ENCODE data around the gene CST7. TPM values are rescaled to one million over a fixed set of nuclear protein-coding genes. Genes with fewer than 3 reads are reported as not detected.
"Not testable (repeated sequence)": the region's sequence is repeated elsewhere in the genome, so short reads cannot be mapped to it uniquely, and the experiment has no call there.

The CST7 gene, protein sequence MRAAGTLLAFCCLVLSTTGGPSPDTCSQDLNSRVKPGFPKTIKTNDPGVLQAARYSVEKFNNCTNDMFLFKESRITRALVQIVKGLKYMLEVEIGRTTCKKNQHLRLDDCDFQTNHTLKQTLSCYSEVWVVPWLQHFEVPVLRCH
- 11.5 TPM for total RNA-seq
- long read RNA-seq, transcript CST7-201 (4 exons, 930 nt) = major isoform, 6 of 7 reads
- long read RNA-seq, partial matches to known transcripts = 1 of 7 reads
- long read RNA-seq, other reads (novel, unspliced or antisense) = 0 of 7 reads

DNA sequence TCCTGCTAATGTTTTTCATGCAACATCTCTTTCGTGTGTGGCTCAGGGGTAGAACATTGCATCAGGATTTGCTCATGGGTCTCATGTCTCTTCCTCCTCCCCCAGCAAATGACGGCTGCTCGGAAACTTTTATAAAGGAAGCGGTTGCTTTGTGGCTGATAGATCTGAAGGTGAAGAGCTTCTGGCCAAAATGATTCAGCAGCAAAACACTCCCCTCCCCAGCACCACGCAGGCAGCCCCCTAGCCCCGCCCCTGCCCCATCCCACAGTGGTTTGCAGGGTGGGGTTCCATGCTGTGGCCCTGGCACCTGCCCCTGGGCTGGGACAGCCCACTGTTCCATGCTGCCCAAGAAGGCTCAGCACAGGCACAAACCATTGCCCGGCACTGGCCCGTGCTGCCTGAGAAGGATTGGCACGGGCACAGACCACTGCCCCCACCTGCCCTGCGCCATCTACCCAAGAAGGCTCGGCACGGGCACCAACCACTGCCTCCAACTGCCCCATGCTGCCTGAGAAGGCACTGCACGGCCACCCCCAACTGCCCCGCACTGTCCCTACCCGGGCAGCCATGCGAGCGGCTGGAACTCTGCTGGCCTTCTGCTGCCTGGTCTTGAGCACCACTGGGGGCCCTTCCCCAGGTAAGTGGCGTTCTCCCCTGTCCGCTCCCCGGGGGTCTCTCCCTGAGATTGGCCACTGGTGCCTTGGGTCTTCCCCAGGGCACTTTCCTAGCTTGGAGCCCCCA, at the start of gene CST7:
Gene CST7 (plus strand): TSS at position 331 of the 741 bp plus-strand sequence. CDS start 237 bp downstream, at position 568.
- DNase-seq (ENCODE audit: low spot score) = peak; percentile 88

DNA sequence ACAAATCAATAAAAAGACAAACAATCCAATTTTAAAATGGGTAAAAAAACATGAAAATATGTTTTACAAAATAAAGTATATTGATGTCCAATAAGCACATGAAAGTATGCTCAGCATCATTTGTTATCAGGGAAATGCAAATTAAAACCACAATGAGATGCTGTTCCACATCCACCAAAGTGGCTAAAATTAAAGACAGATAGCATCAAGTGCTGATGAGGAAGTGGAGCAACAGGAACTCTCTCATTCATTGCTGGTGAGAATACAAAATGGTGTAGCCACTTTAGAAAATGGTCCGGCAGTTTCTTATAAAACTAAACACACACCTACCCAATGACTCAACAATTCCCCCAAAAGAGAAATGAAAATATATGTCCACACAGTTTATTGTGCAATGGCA, 42.3 kb upstream of the CST7 start:
- no peak for DNase-seq (ENCODE audit: low spot score)

DNA sequence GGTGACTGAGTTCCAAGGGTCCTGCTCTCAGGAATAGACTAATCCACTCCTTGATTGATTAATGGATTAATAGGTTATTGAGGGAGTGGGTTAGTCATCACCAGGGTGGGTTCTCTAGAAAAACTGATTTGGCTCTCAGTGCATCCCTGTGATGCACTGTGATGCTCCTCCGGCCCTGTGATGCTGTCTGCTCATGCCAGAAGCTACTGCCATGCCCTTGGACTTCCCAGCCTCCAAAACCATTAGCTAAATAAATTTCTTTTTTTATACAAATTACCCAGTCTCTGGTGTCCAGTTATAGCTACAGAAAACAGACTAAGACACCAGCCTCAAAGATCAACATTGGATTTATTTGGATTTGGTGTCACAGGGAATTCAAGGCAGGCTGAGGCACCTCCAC, 40.4 kb upstream of the CST7 start:
- DNase-seq (ENCODE audit: low spot score) = no peak

DNA sequence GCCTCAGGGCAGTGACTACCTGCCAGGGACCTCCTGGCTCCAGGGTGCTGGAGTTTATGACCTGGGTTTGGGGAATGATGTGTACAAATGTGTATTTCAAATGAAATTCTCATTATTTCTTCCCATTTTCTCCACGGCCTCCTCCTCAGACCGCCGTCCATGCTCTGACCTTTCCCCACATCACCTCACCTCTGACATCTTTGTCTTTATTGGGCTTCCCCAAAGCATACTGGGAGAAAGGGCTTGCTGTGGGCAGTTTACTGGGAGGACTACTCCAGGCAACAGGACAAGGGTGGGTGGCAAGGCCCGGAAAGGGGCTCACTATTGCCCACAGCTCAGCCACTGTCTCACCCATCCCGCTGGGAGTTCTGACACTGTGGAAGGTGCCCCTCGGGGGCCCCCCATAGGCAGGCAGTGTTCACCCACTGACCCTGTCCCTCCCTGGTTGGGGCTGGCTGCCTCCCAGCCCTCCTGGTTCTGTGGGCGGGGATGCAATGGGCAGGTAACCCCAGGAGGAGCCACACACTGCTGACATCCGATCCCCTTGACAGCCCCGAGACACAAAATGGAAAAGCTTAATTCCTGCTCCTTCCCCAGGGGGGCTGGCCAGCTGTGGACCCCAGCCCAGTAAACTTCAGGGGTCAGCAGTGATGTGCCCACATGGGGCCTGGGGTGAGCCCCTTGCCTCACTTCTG, 39.8 kb upstream of the CST7 start:
- DNase-seq (ENCODE audit: low spot score) = peak; percentile 67

DNA sequence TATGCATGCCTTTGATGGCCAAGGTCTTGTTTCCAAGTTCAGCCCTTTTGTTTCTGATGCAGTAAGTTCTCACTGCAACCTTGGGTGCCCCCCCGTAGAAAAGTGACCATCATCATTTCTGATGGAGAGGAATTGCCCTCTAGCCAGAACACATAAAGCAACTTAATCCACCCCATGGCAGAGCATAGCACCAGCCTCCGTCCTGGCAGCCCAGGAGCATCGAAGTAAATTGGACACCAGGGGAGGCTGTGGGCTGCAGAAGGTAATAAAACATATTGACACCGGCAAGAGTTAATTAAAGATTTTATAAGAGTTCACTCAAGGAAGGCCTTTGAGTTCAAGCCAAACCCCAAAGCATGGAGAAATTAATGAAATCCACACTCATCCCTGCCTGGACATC, 39.2 kb upstream of the CST7 start:
- DNase-seq (ENCODE audit: low spot score) = no peak

DNA sequence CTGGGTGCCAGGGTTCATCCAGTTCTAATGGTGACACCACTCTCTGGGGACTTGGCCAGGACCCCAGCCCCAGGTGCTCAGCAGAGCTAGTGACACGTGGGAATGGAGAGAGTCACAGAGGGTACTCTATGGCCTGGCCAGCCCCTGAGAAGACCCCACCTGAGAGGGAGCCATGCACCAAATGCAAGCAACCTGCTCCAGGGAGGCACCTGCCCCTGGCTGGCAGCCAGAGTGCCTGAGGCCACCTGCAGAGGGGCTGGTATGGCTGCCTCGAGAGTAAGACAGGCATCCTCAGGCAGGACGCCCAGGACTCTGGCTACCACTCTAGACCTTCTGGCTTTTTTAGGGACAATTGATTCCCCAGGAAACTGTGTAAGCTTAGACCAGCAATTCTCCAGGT, 38.6 kb upstream of the CST7 start:
- DNase-seq (ENCODE audit: low spot score) = peak; percentile 72

DNA sequence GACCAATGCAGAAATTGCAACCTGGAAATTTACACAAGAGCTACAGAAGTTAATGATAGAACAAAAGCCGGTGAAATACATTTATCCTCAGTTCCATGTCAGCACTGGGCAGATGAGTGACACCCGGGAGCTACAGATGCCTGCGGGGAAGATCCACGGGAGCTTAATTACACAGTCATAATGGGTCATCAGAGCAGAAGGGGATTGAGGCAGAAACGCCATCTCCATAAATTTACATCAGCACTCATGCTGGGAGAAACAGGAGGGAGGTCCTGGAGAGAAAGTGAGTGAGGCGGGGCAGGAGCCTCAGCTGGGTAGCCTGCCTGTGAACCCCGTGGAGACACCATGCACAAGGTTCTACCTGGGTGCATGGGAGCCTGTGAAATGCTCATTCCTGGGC, 37.6 kb upstream of the CST7 start:
- peak; percentile 35 for DNase-seq (ENCODE audit: low spot score)

DNA sequence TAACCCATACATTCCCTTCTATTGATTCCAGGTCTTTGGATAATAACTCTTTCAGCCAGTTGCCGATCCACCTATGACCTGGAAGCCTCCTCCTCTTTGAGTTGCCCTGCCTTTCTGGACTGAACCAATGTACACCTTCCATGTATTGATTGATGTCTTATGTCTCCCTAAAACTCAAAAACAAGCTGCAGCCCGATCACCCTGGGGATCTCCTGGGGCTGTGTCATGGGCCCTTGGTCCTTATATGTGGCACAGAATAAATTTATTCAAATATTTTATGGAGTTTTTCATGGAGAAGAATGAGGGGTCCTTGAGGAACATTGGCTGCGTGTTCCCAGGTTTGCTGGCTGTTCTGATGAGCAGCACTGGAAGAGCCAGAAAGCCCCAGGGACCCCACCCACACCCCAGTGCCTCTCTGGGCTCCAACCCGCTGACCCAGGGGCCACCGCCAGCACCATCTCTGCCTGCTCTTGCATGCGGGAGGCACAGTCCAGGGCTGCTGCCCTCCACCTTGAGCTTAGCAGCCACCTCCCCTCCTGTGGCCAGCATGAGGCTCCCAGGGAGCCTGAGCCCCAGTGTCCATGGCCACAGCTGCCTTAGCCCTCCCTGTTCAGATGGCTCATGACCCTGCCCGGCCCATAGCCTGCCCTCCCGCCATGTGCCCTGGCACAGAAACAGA, 36.5 kb upstream of the CST7 start:
- peak; percentile 72 for DNase-seq (ENCODE audit: low spot score)

DNA sequence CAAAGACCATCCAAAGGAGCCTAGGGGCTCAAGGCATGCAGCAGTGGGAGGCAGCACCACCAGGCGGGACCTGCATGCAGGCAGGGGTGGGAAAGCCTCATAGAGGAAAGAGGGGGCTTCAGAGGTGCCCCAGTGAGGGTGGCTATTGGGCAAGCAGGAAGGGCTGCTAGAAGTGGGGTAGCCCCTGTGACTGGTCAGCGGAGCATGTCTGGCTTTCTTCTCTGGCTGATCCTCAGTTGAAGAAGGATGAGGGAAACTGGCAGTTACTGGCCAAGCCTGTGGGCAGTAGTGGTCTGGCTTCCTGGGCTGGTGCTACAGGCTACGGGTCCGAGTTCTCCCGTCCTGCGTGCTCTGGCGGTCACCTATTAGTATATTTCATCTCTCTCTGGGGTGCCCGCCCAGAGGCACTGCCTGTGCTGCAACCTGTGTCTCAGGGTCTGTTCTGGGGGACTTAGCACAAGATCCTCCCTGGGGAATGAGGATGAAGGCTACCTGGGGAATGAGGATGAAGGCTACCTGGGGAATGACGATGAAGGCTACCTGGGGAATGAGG, 35.9 kb upstream of the CST7 start:
- peak; percentile 53 for DNase-seq (ENCODE audit: low spot score)

DNA sequence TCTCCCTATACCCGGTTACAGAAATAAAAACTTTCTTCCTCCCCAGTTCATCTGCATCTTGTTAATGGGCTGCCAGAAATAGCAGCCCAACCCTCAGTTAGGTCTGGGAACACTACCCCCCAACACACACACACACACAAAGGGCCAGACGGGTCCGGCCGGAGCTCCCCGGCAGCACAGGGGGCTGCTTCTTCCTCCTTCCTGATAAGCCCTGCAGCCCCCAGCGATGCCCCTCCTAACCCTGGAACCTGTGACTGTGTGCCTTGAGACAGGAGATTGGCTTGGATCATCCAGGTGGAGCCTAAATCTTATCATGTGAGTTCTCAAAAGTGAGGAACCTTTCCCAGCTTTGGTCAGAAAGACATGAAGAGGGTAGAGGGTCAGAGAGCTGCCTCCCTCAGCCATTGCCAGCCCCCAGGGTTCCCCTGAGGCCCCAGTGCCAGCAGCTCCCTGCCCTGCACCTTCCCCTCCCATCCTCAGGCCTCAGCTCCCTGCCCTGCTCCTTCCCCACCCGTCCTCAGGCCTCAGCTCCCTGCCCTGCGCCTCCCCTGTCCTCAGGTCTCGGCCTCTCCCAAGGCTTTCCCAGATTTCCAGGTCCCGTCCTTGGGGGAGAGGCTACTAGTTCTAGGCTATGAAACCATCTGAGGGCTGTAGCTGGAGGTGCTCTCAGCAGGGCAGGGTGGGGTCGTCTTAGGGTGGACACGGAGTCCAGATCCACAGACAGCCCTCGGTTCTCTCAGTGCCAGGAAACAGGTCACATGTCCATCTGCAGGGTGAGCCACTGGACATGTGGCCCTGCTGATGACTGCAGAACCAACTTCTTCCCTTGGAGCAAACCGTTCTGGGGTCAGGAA, 34.5 kb upstream of the CST7 start:
- peak; percentile 62 for DNase-seq (ENCODE audit: low spot score)

DNA sequence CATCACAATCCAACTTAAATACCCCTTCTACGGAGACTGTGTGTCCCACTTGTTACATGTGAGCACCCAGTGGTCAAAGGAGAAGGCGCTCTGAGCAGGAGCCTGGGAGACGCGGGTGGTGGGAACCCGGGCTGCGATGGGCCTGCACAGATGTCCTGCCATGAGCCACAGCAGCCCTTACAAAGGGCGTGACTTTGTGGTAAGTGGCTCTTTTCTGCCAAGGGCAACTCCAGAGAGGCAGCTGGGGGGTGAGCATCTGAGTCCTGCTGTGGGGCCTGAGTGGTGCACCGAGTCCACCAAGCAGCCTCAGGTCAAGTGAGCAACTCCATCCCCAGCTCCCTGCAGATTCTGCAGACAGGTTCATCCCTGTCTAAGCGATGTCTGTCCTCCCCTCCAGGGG, 33.6 kb upstream of the CST7 start:
- peak; percentile 55 for DNase-seq (ENCODE audit: low spot score)

DNA sequence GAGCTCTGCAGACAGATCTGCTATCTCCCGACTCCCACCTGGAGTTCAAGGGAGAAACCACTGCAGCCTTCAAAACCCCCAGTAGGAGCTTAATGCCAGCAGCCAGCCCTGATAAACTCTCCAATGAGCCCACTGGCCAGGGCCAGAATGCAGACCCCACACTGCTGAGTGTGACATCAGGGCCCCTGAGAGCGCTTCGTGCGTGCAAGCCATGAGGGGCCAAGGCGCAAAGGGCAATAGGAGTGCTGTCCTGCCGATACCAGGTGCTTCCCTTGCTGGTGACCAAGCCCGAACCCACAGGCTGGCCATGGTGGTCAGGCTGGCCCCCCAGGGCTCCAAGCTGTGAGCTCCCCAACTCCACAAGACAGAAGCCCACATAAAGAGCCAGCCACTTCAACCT, 33.2 kb upstream of the CST7 start:
- DNase-seq (ENCODE audit: low spot score) = no peak

DNA sequence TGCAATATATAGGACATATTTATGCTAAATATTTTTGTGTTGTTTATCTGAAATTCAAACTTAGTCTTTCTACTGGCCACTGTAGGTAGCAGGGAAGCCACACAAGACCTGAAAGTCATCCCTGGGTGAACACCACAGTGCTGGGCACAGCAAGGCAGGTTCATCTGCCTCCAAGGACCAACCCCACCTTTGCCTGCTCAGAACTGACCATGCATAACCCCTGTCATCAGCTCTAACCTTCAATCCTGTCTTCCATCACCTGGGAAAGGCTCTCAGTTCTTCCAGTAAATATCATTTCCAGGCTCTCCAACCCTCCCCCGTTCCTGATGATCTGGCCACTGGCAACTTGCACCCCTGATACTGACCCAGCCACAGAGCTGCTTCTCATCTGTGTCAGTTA, 32.7 kb upstream of the CST7 start:
- DNase-seq (ENCODE audit: low spot score) = no peak

DNA sequence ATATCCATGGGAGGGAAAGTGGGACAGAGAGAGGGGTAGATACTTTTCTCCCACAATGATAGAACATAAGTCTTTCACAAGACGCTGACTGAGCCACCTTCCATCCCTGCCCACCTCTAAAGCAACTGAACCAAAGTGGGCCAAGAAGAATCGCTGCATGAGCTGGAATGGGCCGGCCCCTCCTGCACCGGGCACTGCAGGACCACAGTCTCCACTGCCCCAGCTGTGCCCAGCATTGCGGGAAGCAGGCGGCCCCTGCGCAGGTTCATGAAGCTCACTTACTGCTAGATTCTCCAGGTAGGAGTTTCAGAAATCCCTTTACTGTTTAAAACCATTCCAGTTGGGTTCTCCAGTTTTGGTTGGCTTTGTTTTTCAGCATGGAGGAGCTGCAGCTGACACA, 32.0 kb upstream of the CST7 start:
- no peak for DNase-seq (ENCODE audit: low spot score)

DNA sequence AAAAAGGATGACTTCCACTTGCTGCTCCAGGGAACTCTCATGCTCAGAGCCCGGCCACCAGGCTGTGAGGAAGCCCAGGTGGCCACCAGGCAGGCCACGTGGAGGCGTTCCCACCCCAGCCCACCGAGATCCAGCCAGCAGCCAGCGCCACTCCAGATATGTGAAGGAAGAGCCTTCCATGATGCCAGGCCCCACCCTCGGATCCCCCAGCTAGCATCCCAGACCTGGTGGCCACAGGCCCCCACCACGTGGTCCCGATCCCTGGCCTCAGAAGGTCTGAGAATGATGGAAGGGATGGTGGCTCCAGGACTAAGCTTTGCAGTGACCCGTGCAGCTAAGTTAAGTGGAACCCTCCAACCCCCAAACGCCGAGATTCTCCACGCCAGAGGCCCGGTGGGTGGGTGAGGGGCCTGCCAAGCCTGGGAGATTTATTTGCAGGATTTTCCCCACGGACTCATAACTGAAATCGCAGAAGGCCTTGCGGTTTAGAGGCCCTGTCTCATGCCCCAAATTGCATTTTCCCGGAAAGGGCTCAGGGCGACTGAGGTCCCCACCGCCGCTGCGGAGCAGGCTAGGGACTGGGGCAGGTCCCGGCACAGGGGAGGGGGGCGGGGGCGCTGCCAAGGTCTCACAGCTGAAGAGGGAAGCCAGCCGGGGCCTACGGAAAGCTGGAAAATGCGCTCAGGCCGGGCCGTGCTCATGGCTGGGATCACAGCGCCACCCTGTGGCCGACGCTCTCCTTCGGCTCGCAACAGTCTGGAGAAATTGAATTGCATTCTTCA, 31.1 kb upstream of the CST7 start:
- DNase-seq (ENCODE audit: low spot score) = no peak

DNA sequence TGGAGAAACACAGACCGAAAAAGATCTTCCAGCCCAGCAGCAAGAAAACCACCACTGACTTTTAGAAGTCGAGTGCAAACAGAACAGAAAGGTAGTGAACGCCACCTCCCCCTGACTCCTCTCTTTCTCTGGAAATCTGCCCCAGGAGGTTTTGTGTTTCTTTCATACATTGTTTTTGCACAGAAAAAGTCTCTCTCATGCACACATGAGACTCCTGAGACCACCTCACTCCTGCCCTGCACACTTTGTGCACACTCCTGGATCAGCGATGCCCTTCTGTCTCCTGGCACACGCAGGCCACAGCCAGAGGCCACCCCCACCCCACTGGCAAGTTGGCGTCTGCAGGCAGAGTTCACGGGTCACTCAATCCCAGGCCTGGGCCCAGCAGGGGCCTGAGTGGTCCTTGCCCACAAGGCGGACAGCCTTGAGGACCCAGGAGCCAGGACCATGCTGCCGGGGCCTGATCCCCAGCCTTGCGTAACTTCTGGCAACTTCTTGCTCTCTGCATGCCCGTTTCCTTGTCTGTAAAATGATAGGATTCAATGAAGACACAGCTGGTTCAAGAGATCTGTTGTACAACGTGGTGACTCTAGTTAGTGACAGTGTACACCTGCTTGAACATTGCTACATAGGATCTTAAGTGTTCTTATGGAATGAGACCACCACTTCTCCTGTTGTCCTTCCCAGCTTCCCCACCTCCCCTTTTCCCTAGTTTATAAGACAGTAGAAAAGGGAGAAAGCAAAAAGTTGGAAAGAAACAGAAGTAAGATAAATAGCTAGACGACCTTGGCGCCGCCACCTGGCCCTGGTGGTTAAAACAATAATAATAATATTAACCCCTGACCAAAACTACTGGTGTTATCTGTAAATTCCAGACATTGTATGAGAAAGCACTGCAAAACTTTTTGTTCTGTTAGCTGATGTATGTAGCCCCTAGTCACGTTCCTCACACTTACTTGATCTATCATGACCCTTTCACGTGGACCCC, 30.2 kb upstream of the CST7 start:
- no peak for DNase-seq (ENCODE audit: low spot score)

DNA sequence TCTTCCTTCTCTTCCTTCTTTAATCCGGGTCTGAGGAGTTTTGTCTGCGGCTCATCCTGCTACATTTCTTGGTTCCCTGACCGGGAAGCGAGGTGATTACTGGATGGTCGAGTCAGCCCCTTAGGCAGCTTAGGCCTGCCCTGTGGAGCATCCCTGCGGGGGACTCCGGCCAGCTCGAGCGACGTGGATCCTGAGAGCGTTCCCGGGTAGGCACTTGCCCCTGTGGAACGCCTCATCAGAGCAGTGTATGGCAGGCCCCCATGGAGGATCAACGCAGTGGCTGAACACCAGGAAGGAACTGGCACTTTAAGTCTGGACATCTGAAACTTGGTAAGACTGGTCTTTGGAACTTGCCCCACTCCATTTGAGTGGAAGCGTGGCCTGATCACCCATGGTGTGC, 29.4 kb upstream of the CST7 start:
- DNase-seq (ENCODE audit: low spot score) = not testable (repeated sequence)

DNA sequence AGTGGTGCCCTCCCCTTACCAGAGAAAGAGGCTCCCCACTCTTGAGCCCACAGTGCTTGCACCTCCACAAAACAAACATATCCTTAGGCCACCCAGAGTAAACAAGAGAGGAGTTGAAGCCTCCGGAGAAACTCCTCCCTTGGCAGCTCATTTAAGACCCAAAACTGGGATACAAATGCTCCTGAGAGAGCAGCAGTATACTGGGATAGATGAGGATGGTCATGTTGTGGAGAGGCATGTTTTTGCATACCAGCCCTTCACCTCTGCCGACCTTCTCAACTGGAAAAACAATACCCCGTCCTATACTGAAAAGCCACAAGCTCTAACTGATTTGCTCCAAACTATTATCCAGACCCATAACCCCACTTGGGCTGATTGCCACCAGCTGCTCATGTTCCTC, 28.4 kb upstream of the CST7 start:
- DNase-seq (ENCODE audit: low spot score) = not testable (repeated sequence)
